ENCODE measurements around the gene HOXA4. TPM values are rescaled to one million over a fixed set of nuclear protein-coding genes. Genes with fewer than 3 reads are reported as not detected.

Gene HOXA4
- total RNA-seq, 1 experiment from 2014 or later: 2.0 TPM

DNA sequence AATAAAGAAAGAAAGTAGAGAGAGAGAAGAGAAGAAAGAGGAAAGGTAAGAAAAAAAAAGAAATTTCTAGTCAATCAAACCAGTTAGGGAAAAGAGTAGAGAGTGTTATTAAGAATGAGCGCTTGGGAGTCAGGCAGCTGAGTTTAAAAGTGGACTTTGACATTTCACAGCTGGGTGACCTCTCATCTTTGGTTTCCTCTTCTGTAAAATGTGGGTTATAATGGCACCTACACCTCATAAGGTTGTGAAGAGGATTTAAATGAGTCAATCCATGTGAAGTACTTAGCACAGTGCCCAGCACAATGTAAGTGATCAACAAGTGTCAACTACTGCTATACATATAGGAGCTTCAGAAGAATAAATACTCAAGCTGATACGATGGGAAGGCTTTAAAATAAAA, 46.9 kb downstream of the HOXA4 start:
- H3K4me1 ChIP-seq (ENCODE audit: control insufficient read depth in 1 of 2, insufficient read depth in 2 of 2, low read length in 2 of 2): peaks cover 0 to 36% of the 10 kb centered on the region in 2 experiments; a peak in 2 of 4 replicates
- ChIA-PET RAD21 (ENCODE audit: low non-redundant PET in 1 of 2, low total read pairs in 2 of 2, uncharacterized antibody in 2 of 2, unreplicated experiment in 2 of 2) (no interaction called here), POLR2A (interaction anchor here (1.0 to 1.2 kb wide), 2 partner anchors 11 to 13 kb away, joined by 3 to 5 read pairs; no protein-coding TSS in a partner anchor), CTCF (no interaction called here)
- no peak overlapping the region for H3K4me2 ChIP-seq (ENCODE audit: low read length)
- ATAC-seq (no peak), DNase-seq (ENCODE audit: low read depth, low spot score) (no peak)
- H3K9me2 ChIP-seq (ENCODE audit: insufficient read depth): no peaks in the 10 kb centered on the region
- no TSS peak for BruUV-seq (replicated peaks)
- H3K9me3 ChIP-seq (ENCODE audit: control insufficient read depth in 1 of 2, insufficient read depth in 1 of 2, low read depth in 1 of 2, low read length in 2 of 2): no peaks in the 10 kb centered on the region
- H2AFZ ChIP-seq (ENCODE audit: low read depth, low read length, poor library complexity, severe bottlenecking): no peak overlapping the region
- H3K27ac ChIP-seq (ENCODE audit: low read depth, low read length): no peak overlapping the region
- no peak overlapping the region for H3K4me3 ChIP-seq (replicated peaks in 1 of 2; ENCODE audit: low read depth in 1 of 2, low read length in 2 of 2)
- H3K79me2 ChIP-seq (ENCODE audit: insufficient read depth, low read length): no peaks in the 10 kb centered on the region
- no peaks in the 10 kb centered on the region for H4K20me1 ChIP-seq (ENCODE audit: insufficient read depth)
- intact Hi-C loops (cut with micrococcal nuclease): no loop called here
- no peaks in the 10 kb centered on the region for H3K27me3 ChIP-seq (ENCODE audit: insufficient read depth, low read length)
- no peaks in the 10 kb centered on the region for H3K36me3 ChIP-seq (ENCODE audit: control insufficient read depth in 1 of 2, insufficient read depth in 2 of 2, low read length in 2 of 2)
- TF ChIP-seq JUND (IDR thresholded peaks at IDR 0.05) (no peak), MAX (IDR thresholded peaks at IDR 0.05) (no peak), RAD21 (IDR thresholded peaks at IDR 0.05; ENCODE audit: low read depth) (no peak), EGR1 (IDR thresholded peaks at IDR 0.05; ENCODE audit: low read depth) (no peak), CTCF (IDR thresholded peaks at IDR 0.05 in 2 of 3, conservative IDR thresholded peaks at IDR 0.05 in 1 of 3; ENCODE audit: borderline replicate concordance in 1 of 3, insufficient read depth in 1 of 3, low read depth in 2 of 3, low read length in 2 of 3) (no peak), YY1 (IDR thresholded peaks at IDR 0.05; ENCODE audit: extremely low read depth, insufficient replicate concordance, low read depth, low read length) (no peak), POLR2A (IDR thresholded peaks at IDR 0.05; ENCODE audit: borderline replicate concordance, extremely low read depth, insufficient read depth, insufficient read length) (no peak), FOSL1 (IDR thresholded peaks at IDR 0.05; ENCODE audit: low read depth) (no peak), SRF (IDR thresholded peaks at IDR 0.05; ENCODE audit: low read depth) (no peak), CBX3 (IDR thresholded peaks at IDR 0.05; ENCODE audit: low read depth) (no peak), SP1 (IDR thresholded peaks at IDR 0.05; ENCODE audit: low read depth) (no peak)
- TF ChIP-seq, protein P1, sequence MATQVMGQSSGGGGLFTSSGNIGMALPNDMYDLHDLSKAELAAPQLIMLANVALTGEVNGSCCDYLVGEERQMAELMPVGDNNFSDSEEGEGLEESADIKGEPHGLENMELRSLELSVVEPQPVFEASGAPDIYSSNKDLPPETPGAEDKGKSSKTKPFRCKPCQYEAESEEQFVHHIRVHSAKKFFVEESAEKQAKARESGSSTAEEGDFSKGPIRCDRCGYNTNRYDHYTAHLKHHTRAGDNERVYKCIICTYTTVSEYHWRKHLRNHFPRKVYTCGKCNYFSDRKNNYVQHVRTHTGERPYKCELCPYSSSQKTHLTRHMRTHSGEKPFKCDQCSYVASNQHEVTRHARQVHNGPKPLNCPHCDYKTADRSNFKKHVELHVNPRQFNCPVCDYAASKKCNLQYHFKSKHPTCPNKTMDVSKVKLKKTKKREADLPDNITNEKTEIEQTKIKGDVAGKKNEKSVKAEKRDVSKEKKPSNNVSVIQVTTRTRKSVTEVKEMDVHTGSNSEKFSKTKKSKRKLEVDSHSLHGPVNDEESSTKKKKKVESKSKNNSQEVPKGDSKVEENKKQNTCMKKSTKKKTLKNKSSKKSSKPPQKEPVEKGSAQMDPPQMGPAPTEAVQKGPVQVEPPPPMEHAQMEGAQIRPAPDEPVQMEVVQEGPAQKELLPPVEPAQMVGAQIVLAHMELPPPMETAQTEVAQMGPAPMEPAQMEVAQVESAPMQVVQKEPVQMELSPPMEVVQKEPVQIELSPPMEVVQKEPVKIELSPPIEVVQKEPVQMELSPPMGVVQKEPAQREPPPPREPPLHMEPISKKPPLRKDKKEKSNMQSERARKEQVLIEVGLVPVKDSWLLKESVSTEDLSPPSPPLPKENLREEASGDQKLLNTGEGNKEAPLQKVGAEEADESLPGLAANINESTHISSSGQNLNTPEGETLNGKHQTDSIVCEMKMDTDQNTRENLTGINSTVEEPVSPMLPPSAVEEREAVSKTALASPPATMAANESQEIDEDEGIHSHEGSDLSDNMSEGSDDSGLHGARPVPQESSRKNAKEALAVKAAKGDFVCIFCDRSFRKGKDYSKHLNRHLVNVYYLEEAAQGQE (IDR thresholded peaks at IDR 0.05; ENCODE audit: low read depth): no peak
- no peak overlapping the region for H3K9ac ChIP-seq (ENCODE audit: low read length)
